Activated CD4-positive, alpha-beta memory T cell treated with anti-CD3 and anti-CD28 coated beads for 36 hours (primary cell): ENCODE data around the gene CLK2. TPM values are rescaled to one million over a fixed set of nuclear protein-coding genes. Genes with fewer than 3 reads are reported as not detected.
A peak's percentile ranks its signal among the peaks of the same experiment; 100 is the strongest.

ENCODE experiments used
- CTCF ChIA-PET: fragments of 350-600 bp; sonication (Branson Sonifier 250); formaldehyde crosslinking; loops from one replicate; lab custom pipeline; 2021; ENCODE audit warnings: antibody characterized with exemption, inconsistent platforms; lab: Charles Lee
- POLR2A ChIA-PET: fragments of 350-600 bp; sonication (Branson Sonifier 250); formaldehyde crosslinking; loops from one replicate; lab custom pipeline; 2021; ENCODE audit warnings: antibody characterized with exemption; lab: Charles Lee
- DNase-seq: peaks from one replicate; pipeline ENCODE4 v3.0.0-alpha.2; 2020
- H3K27ac Mint-ChIP-seq: one replicate; pipeline ENCODE4 v1.8.0; 2021; ENCODE audit warnings: mixed read lengths
- H3K27me3 Mint-ChIP-seq: one replicate; pipeline ENCODE4 v1.8.0; 2021; ENCODE audit warnings: mixed read lengths
- H3K36me3 Mint-ChIP-seq: one replicate; pipeline ENCODE4 v1.8.0; 2021; ENCODE audit warnings: mixed read lengths
- H3K4me1 Mint-ChIP-seq: one replicate; pipeline ENCODE4 v1.8.0; 2021; ENCODE audit warnings: low read depth, mixed read lengths
- H3K4me3 Mint-ChIP-seq: one replicate; pipeline ENCODE4 v1.8.0; 2021; ENCODE audit warnings: mild to moderate bottlenecking, mixed read lengths
- H3K9me3 Mint-ChIP-seq: one replicate; pipeline ENCODE4 v1.8.0; 2021; ENCODE audit warnings: mixed read lengths
- intact Hi-C: fragments of 100-400 bp; cut with micrococcal nuclease; formaldehyde crosslinking; loops from one replicate; pipeline ENCODE4 v1.15.1; 2023
- total RNA-seq, 2 experiments: library from RNA; stranded (reverse); gene quantifications; one replicate each; pipeline ENCODE4 v1.2.3, GENCODE V29; 2021

The CLK2 gene
- 10 to 100 TPM; 62.0 to 68.1 TPM for total RNA-seq

GRCh38 chr1:155273343-155274245 lies at the start of gene CLK2:
Gene CLK2, minus strand, starts transcription at chr1:155273504. Its CDS starts 2,527 bp downstream, at chr1:155270977.
- Mint-ChIP-seq H3K9me3 (no peaks in the 10 kb centered on the region), H3K4me3 (peak within 1 kb of the TSS; percentile 88), H3K27me3 (no peaks in the 10 kb centered on the region), H3K27ac (peak within 1 kb of the TSS; percentile 85), H3K36me3 (peaks cover 30% of the 10 kb centered on the region), H3K4me1 (peaks cover 47% of the 10 kb centered on the region)
- ChIA-PET CTCF (interaction anchor here (0.6 to 4.4 kb wide), 8 partner anchors 8 to 50 kb away, joined by 3 to 39 read pairs (median 4); partner anchors contain the start of genes FDPS and SCAMP3), POLR2A (interaction anchor here (0.5 to 2.5 kb wide), 10 partner anchors 10 to 590 kb away, joined by 3 to 14 read pairs (median 4); partner anchors contain the start of genes FDPS, GON4L and SCAMP3)
- intact Hi-C loops: loop anchor here (1.0 to 10.0 kb wide), 4 partner anchors 11 to 581 kb away; partner anchors contain the start of genes GON4L, SCAMP3 and SYT11
- peak; percentile 98 for DNase-seq

- POLR2A ChIA-PET: interaction anchor here (1.0 to 1.9 kb wide), 5 partner anchors 11 to 72 kb away, joined by 3 to 4 read pairs (median 4); partner anchors contain the start of genes CLK2 and SCAMP3
- no peaks in the 10 kb centered on the region for H3K9me3 Mint-ChIP-seq
Measured at GRCh38 chr1:155322571-155322952, 49.3 kb upstream of the CLK2 start.

GRCh38 chr1:155321639-155322503 lies 48.6 kb upstream of the CLK2 start:
- H3K27me3 Mint-ChIP-seq: no peaks in the 10 kb centered on the region
- no peak overlapping the region for H3K27ac Mint-ChIP-seq
- DNase-seq: no peak
- peak overlapping the region; percentile 61 for H3K4me3 Mint-ChIP-seq
- H3K36me3 Mint-ChIP-seq: peaks cover 27% of the 10 kb centered on the region
- intact Hi-C loops: loop anchor here (5.0 to 10.0 kb wide), 2 partner anchors 130 to 273 kb away; no protein-coding TSS in a partner anchor
- POLR2A ChIA-PET: interaction anchor here (0.6 to 1.9 kb wide), 6 partner anchors 10 to 71 kb away, joined by 3 to 6 read pairs (median 4); partner anchors contain the start of genes CLK2 and SCAMP3
- CTCF ChIA-PET: interaction anchor here (0.8 to 6.3 kb wide), 12 partner anchors 11 to 196 kb away, joined by 3 to 188 read pairs (median 5); partner anchors contain the start of genes CLK2, ENTREP3, HCN3 and MTX1
- H3K9me3 Mint-ChIP-seq: no peaks in the 10 kb centered on the region
- H3K4me1 Mint-ChIP-seq: peaks cover 31% of the 10 kb centered on the region

More at GRCh38 chr1:155322571-155322952, 49.3 kb upstream of the CLK2 start:
- Mint-ChIP-seq H3K36me3 (peaks cover 27% of the 10 kb centered on the region), H3K4me3 (peak overlapping the region; percentile 61), H3K27ac (peak overlapping the region; percentile 42), H3K4me1 (peaks cover 31% of the 10 kb centered on the region), H3K27me3 (no peaks in the 10 kb centered on the region)
- DNase-seq: peak; percentile 31
- intact Hi-C loops: loop anchor here (5.0 to 10.0 kb wide), 2 partner anchors 130 to 272 kb away; no protein-coding TSS in a partner anchor
- CTCF ChIA-PET: interaction anchor here (0.8 to 6.3 kb wide), 12 partner anchors 11 to 196 kb away, joined by 3 to 188 read pairs (median 6); partner anchors contain the start of genes CLK2, ENTREP3, HCN3 and MTX1

- H3K9me3 Mint-ChIP-seq: no peaks in the 10 kb centered on the region
- intact Hi-C loops: loop anchor here (5.0 to 10.0 kb wide), 2 partner anchors 129 to 274 kb away; no protein-coding TSS in a partner anchor
- ChIA-PET POLR2A (interaction anchor here (1.0 to 1.9 kb wide), 4 partner anchors 9 to 70 kb away, joined by 3 to 4 read pairs (median 3); partner anchors contain the start of gene FDPS), CTCF (interaction anchor here (0.6 to 6.3 kb wide), 4 partner anchors 21 to 114 kb away, joined by 3 to 188 read pairs (median 3); partner anchors contain the start of gene ENTREP3)
- H3K27ac Mint-ChIP-seq: peak within 1 kb of the TSS; percentile 11
- H3K4me3 Mint-ChIP-seq: peak within 1 kb of the TSS; percentile 56
- no peaks in the 10 kb centered on the region for H3K27me3 Mint-ChIP-seq
- H3K4me1 Mint-ChIP-seq: peaks cover 29% of the 10 kb centered on the region
- H3K36me3 Mint-ChIP-seq: peaks cover 33% of the 10 kb centered on the region
- peak; percentile 82 for DNase-seq
Measured at GRCh38 chr1:155320661-155321617, 47.6 kb upstream of the CLK2 start, which contains the start of gene RUSC1. Gene RUSC1, plus strand, starts transcription at chr1:155320894. Its CDS starts 880 bp downstream, at chr1:155321774.

GRCh38 chr1:155320252-155320651 lies 46.9 kb upstream of the CLK2 start:
- Mint-ChIP-seq H3K27ac (peak overlapping the region; percentile 11), H3K9me3 (no peaks in the 10 kb centered on the region), H3K36me3 (peaks cover 33% of the 10 kb centered on the region), H3K4me3 (peak overlapping the region; percentile 56), H3K27me3 (no peaks in the 10 kb centered on the region), H3K4me1 (peaks cover 27% of the 10 kb centered on the region)
- DNase-seq: no peak
- CTCF ChIA-PET: interaction anchor here (0.6 to 6.3 kb wide), 2 partner anchors 68 to 113 kb away, joined by 3 to 188 read pairs; partner anchors contain the start of gene ENTREP3
- POLR2A ChIA-PET: interaction anchor here (1.0 to 1.5 kb wide), 2 partner anchors 12 to 44 kb away, joined by 3 read pairs; partner anchors contain the start of gene FDPS
- intact Hi-C loops: loop anchor here (5.0 to 10.0 kb wide), 2 partner anchors 128 to 275 kb away; no protein-coding TSS in a partner anchor

- H3K4me3 Mint-ChIP-seq: no peak overlapping the region
- peaks cover 38% of the 10 kb centered on the region for H3K36me3 Mint-ChIP-seq
- no peaks in the 10 kb centered on the region for H3K9me3 Mint-ChIP-seq
- intact Hi-C loops: no loop called here
- no peak overlapping the region for H3K27ac Mint-ChIP-seq
- peaks cover 27% of the 10 kb centered on the region for H3K4me1 Mint-ChIP-seq
- DNase-seq: no peak
- H3K27me3 Mint-ChIP-seq: no peaks in the 10 kb centered on the region
- CTCF ChIA-PET: interaction anchor here (1.3 to 6.3 kb wide), 2 partner anchors 68 to 69 kb away, joined by 7 to 188 read pairs; partner anchors contain the start of gene ENTREP3
- POLR2A ChIA-PET: interaction anchor here (0.6 to 1.5 kb wide), 2 partner anchors 43 to 204 kb away, joined by 3 read pairs; no protein-coding TSS in a partner anchor
Measured at GRCh38 chr1:155319536-155319935, 46.2 kb upstream of the CLK2 start.

- ChIA-PET POLR2A (interaction anchor here (0.7 kb wide), 1 partner anchor 10 kb away, joined by 4 read pairs; the partner anchor contains the start of gene FDPS), CTCF (interaction anchor here (1.0 to 1.3 kb wide), 2 partner anchors 10 to 67 kb away, joined by 4 to 7 read pairs; no protein-coding TSS in a partner anchor)
- intact Hi-C loops: no loop called here
- Mint-ChIP-seq H3K27me3 (no peaks in the 10 kb centered on the region), H3K9me3 (no peaks in the 10 kb centered on the region), H3K4me3 (no peak overlapping the region), H3K27ac (peak overlapping the region; percentile 8), H3K4me1 (peaks cover 33% of the 10 kb centered on the region), H3K36me3 (peaks cover 44% of the 10 kb centered on the region)
- no peak for DNase-seq
Measured at GRCh38 chr1:155318082-155318481, 44.8 kb upstream of the CLK2 start.

GRCh38 chr1:155316922-155317321 lies 43.6 kb upstream of the CLK2 start:
- no peaks in the 10 kb centered on the region for H3K27me3 Mint-ChIP-seq
- peaks cover 31% of the 10 kb centered on the region for H3K4me1 Mint-ChIP-seq
- intact Hi-C loops: no loop called here
- peaks cover 53% of the 10 kb centered on the region for H3K36me3 Mint-ChIP-seq
- ChIA-PET POLR2A (interaction anchor here (0.6 kb wide), 1 partner anchor 173 kb away, joined by 3 read pairs; no protein-coding TSS in a partner anchor), CTCF (interaction anchor here (2.7 kb wide), 1 partner anchor 67 kb away, joined by 10 read pairs; no protein-coding TSS in a partner anchor)
- no peaks in the 10 kb centered on the region for H3K9me3 Mint-ChIP-seq
- no peak overlapping the region for H3K4me3 Mint-ChIP-seq
- no peak overlapping the region for H3K27ac Mint-ChIP-seq
- no peak for DNase-seq

- H3K27me3 Mint-ChIP-seq: no peaks in the 10 kb centered on the region
- no peaks in the 10 kb centered on the region for H3K9me3 Mint-ChIP-seq
- no peak for DNase-seq
- peaks cover 53% of the 10 kb centered on the region for H3K36me3 Mint-ChIP-seq
- no peak overlapping the region for H3K4me3 Mint-ChIP-seq
- H3K27ac Mint-ChIP-seq: no peak overlapping the region
- ChIA-PET CTCF (interaction anchor here (1.1 kb wide), 1 partner anchor 62 kb away, joined by 9 read pairs; no protein-coding TSS in a partner anchor), POLR2A (interaction anchor here (0.9 kb wide), 1 partner anchor 15 kb away, joined by 5 read pairs; no protein-coding TSS in a partner anchor)
- intact Hi-C loops: no loop called here
- peaks cover 27% of the 10 kb centered on the region for H3K4me1 Mint-ChIP-seq
Measured at GRCh38 chr1:155313261-155313660, 40.0 kb upstream of the CLK2 start.
